Activated CD8-positive, alpha-beta memory T cell treated with anti-CD3 and anti-CD28 coated beads for 48 hours (primary cell): ENCODE measurements around the gene MED16.
A peak's percentile ranks its signal among the peaks of the same experiment; 100 is the strongest.
"Not testable (repeated sequence)": the region's sequence is repeated elsewhere in the genome, so short reads cannot be mapped to it uniquely, and the experiment has no call there.

Experiments
- DNase-seq, 3 experiments: peaks; one replicate each; pipeline ENCODE4 v3.0.0-alpha.2; 2020; ENCODE audit warnings: low read depth in 2 of 3, low spot score in 2 of 3

MED16 gene

DNA sequence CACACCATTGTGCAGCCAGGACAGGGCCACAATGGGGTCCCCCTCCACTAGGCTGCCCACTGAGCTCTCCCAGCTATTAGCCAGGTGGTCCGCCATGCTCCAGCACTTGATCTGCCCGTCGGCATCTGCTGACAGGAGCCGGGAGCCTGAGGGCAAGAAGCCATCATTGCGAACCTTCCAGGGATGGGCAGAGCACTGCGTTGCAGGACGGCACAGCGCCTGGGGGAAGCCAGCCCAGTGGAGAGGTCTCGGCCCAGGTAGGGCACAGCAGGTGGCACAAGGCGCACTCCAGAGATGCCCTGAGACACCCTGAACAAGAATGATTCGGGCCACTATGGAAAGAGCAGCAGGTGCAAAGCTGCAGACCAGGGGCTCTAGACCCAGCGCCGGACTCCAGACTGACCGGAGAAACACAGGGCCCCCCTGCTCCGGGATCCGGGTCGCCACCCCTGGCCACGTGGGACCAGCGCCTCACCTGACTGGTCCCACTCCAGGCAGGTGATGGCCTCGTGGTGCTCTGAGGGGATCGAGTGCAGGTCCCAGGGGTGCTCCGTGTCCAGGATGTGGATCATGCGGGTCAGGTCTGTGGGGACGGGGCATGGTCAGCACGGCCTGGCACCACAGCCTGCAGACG, 3.2 kb downstream of the MED16 start:
- no peak for DNase-seq

DNA sequence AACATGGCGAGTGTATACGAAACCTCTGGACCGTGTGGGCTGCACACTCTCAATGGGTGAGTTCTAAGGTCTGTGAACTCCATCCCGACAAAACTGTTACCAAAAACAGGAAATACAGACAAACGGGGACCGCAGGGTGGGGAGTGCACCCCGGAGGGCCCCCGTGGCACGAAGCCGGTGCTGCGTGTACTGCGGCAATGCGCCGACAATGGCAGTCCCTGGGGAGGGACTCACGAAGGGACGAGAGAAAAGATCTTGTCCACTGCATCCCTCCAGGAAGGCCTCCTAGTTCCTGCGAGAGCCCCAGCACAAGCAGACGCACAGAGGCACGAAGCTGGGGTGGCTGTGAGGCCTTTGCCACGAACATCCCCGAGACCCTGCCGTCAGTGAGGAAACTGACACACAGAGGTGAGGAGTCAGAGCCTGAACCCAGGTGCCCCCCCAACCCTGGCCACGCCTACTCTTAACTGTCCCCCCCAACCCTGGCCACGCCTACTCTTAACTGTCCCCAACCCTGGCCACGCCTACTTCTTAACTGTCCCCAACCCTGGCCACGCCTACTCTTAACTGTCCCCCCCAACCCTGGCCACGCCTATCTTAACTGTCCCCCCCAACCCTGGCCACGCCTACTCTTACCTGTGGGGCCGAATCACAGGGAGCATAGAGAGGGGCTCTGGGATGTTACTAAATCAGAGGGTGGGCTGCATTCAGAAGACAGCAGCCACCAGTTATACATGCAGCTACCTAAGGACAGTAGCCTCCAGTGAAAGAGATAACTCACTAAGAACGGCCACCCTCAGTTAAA, 4.2 kb downstream of the MED16 start:
- DNase-seq = no peak

DNA sequence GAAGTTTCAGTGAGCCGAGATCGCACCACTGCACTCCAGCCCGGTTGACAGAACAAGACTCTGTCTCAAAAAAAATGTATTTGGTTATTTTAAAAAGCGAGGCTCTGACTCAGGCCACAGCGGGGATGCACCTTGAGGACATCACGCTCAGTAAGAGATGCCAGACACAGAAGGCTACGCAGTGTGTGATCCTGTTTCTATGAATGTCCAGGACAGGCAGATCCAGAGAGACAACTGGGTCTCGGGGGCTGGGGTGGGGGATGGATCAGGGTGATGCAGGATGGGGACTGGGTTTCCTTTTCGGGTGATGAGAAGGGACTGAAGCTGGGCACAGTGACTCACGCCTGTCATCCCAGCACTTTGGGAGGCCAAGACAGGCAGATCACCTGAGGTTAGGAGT, 5.4 kb downstream of the MED16 start:
- DNase-seq = no peak

DNA sequence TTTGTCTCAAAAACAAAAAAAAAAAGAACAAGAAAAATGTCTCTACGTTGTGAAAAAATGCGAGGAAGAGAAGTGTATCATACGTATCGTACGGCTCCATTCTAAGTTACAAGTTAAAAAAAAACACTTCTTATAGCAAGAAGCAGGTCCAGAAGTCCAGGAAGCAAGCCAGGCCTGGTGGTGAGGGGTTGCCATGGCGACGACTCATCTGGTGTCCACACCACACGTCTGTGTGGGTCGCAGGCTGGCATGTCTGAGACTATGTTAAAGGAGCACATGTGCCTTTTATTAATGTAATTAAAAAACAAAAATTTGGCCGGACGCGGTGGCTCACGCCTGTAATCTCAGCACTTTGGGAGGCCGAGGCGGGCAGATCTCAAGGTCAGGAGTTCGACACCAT, 5.9 kb downstream of the MED16 start:
- no peak for DNase-seq

DNA sequence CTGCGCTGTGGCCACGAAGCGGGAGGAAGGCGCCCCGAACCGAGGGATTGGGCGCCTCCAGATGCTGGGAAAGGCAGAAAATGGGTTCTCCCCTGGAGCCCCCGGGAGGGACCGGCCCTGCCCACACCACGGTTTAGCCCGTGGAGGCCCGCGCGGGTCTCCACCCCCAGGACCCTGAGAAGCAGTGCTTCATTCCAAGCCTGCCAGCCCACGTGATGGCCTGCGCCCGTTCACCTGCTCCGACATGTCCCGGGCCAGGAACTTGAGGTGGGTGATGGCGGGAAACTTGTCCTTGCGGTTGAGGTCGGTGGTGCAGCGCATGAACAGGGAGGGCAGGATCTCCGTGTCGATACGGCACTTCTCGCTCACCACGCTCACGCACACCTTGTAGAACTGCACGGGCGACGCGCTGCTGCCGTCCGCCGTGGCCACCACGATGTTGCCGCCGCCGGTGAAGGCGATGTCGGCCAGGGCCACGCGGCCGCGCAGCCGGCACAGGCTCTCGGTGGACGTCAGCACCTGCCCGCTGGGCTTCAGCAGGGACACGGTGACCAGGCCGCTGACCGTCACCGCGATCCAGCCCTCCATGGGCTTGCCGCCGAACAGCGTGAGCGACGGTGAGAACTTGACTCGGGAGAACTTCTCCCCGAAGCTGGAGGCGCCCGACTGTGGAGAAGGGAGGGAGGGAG, 7.3 kb downstream of the MED16 start:
- DNase-seq = no peak

DNA sequence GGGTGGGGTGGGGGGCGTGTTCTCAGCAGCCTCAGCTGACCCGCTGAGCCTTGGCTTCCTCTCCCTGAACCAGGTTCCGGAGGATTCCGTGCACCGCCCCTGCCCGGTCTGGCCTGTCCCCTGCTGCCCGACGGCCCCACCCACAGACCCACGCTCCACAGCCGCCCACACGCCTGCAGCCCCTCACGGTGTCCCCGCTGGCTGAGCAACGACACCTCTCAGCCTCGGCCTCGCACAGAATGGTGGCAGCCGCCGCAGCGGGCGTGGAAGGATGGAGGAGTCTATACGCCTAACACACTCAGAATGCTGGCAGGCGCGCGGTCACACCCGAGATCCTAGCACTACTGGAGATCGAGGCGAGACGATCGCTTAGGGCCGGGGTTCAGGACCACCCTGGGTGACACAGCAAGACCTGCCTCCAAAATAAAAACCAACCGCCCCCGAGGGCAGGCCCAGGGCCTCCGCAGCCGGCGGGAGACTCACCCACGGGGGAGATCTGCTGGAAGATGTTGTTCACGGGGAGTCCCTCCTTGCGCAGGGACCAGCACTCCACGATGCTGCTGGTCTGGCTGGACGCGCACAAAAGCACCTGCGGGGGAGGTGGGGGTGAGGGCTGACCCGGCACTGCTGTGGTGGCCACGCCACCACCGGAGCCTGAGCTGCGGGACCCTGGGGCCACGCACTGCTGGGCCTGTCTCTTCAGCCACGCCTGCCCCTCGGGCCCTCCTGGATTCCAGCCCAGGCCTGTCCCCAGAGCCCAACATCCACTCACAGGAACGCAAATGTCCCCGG, 8.4 kb downstream of the MED16 start:
- DNase-seq = no peak

DNA sequence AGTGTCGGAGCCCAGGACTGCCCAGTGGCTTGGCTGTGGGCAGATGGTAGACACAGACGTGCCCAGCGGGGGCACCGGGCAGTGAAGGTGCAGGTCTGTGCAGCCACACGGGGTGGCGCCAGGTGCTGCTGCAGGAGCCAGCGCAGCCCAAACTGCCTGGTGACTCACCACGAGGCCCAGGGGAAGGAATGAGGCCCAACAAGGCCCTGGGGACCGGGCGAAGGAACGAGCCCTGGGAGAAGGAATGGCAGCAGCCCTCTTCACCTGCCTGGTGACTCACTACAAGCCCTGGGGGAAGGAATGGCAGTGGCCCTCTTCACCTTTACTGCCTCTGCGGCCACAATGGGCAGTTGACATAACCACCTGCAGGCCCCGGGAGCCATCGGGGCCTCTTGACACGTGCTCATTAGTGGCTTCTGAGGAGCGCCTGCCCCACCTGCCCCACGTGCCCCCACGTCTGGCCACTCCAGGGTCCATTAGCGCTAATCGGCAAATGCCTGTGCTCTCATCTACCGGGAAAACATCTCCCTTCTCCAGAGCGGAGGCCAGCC, 9.3 kb downstream of the MED16 start:
- no peak for DNase-seq

DNA sequence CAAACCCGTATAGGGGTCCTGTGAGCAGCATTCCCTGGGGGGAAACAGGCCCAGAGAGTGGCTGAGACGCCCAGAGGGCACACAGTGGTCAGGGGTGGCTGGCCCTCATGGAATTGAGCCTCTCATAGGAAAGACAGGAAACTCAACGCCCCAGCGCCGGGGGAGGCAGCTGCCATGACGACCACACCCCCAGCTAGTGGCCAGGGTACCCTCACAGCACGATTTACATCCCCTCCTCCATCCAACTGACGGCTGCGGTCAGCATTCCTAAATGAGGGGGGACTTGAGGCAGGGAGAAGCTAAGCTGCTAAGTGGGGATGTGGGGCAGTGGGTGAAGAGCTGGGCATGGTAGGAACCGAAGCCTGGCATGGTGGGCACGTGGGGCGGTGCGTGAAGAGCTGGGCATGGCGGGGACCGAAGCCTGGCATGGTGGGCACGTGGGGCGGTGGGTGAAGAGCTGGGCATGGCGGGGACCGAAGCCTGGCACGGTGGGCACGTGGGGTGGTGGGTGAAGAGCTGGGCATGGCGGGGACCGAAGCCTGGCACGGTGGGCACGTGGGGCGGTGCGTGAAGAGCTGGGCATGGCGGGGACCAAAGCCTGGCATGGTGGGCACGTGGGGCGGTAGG, 10.0 kb downstream of the MED16 start:
- no peak for DNase-seq

DNA sequence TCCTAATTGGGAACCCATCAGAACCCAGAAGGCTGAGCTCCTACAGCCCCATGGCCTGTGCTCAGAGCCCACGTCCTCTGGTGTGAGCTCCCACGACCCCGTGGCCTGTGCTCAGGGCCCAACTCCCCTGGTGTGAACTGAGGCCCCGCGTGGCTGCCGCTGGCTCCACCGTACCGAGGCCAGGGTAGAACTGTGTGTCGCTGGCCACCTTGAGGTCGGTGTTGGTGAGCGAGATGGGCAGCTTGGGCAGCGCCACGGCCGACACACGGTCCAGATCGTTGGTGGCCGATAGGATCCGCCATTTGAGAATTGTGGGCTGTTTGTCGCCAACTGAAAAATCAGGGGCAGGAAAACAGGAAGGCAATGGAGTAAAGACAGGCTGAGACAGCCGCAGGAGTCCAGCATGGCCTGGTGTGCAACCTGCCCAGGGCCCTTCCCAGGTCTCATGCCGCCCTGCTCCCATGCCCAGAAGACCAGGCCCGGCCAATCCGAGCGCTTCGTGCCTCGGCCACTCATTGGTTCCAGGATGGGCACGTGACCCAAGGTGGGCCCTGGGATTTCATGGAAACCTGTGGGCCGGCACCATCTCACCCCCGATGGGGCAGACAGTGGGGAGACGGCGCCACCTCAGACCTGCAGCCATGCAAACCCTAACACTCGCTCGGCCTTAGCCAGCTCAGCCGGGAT, 11.5 kb downstream of the MED16 start:
- DNase-seq = no peak

DNA sequence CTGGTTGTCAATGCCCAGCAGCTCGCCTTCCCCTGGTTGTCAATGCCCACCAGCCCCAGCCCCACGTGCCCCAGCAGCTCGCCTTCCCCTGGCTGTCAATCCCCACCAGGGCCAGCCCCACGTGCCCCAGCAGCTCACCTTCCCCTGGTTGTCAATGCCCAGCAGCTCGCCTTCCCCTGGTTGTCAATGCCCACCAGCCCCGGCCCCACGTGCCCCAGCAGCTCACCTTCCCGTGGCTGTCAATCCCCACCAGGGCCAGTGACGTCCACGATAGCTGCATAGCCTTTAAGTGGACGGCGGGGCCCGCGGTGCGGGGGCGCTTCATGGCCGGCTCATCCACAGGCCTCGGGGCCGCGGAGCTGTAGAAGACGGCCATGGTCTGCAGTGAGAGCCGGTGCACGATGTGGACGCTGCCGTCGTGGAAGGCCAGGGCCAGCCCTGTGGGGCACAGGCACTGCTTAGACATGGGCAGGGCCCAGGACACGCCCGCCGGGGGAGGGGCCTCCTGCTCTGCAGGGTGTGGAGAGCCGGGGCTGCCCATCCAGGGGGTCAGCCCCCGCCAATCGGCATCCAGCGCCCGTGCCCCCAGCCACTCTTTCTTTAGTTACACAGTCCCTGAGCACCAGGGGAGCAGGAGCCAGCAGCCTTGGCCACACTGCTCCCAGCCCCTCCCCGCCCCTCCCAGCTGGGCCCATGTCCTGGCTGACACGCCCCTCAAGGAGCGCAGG, 13.1 kb downstream of the MED16 start:
- no peak for DNase-seq

DNA sequence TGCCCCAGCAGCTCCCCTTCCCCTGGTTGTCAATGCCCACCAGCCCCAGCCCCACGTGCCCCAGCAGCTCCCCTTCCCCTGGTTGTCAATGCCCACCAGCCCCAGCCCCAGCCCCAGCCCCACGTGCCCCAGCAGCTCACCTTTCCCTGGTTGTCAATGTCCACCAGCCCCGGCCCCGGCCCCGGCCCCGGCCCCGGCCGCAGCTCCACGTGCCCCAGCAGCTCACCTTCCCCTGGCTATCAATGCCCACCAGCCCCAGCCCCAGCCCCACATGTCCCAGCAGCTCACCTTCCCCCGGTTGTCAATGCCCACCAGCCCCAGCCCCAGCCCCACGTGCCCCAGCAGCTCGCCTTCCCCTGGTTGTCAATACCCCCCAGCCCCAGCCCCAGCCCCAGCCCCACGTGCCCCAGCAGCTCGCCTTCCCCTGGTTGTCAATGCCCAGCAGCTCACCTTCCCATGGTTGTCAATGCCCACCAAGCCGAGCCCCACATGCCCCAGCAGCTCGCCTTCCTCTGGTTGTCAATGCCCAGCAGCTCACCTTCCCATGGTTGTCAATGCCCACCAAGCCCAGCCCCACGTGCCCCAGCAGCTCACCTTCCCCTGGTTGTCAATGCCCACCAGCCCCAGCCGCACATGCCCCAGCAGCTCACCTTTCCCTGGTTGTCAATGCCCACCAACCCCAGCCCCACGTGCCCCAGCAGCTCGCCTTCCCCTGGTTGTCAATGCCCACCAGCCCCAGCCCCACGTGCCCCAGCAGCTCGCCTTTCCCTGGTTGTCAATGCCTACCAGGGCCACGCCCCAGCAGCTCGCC, 14.0 kb downstream of the MED16 start:
- DNase-seq = not testable (repeated sequence)

DNA sequence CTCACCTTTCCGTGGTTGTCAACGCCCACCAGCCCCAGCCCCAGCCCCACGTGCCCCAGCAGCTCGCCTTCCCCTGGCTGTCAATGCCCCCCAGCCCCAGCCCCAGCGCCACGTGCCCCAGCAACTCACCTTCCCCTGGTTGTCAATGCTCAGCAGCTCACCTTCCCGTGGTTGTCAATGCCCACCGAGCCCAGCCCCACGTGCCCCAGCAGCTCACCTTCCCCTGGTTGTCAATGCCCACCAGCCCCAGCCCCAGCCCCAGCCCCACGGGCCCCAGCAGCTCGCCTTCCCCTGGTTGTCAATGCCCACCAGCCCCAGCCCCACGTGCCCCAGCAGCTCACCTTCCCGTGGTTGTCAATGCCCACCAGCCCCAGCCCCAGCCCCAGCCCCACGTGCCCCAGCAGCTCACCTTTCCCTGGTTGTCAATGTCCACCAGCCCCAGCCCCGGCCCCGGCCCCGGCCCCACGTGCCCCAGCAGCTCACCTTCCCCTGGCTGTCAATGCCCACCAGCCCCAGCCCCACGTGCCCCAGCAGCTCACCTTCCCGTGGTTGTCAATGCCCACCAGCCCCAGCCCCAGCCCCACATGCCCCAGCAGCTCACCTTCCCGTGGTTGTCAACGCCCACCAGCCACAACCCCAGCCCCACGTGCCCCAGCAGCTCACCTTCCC, 14.9 kb downstream of the MED16 start:
- not testable (repeated sequence) for DNase-seq

DNA sequence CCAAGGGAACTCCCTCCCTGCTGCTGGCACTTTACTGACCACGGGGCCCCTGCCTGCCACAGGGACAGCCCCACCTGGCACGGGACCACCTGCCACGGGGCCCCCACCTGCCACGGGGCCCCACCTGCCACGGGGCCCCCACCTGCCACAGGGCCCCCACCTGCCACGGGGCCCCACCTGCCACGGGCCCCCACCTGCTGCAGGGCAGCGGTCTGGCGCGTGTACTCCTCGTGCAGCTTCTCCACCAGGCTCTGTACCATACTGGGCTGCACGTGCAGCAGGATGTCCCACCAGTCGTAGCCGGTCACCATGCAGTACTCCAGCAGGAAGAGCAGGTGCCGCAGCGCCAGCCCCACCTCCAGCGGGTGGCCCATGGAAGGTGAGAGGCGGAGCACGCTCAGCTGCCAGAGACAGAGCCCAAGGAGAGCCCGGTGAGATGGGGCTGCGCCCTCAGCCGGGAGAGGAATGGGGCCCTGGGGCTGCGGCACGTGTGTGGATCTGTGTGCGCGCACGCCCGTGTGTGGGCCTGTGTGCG, 16.1 kb downstream of the MED16 start:
- no peak for DNase-seq

DNA sequence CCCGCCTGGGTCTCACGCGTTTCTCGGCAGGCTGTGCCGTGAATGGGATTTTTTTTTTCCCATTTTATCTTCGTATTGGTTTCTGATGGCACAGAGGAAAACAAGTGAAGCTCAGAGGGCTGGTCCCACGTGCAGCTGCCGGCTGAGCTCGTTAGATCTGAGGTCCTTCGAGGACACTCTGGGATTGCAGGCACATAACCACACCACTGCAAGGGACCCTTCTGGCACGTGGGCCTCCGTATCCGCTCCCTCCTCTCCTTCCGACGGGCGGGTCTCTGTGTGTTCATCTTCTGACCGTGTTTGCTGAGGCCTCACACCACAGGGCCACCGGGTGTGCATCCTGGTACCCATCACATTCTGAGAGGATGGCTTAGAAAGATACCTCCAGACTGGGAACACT, 16.9 kb downstream of the MED16 start:
- no peak for DNase-seq

DNA sequence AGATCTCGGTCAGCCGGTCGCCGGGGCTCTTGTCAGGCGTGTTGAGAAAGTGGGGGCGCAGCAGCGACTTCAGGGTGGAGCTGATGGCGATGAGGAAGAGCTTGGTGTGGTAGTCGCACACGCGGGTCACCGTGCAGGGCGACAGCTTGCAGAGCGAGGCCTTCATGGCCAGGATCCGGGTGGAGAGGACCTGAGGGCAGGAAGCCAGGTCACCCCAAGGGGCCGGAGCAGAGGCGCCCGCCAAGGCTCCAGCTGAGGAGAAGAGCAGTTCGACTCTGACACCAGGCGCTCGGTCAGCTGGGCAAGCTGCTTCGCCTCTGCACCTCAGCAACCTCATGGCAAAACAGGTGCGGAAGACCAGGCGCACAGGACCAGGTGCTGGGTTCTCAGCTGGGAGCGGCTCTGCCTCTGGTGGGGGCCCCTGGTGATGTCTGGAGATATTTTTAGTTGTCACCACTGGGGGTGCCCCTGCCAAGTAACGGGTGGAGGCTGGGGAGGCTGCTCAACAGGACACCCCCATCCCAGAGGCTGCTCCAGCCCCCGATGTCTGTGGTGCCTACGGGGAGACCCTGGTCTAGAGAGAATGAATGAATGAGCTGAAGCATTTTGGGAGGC, 17.6 kb downstream of the MED16 start:
- no peak for DNase-seq

DNA sequence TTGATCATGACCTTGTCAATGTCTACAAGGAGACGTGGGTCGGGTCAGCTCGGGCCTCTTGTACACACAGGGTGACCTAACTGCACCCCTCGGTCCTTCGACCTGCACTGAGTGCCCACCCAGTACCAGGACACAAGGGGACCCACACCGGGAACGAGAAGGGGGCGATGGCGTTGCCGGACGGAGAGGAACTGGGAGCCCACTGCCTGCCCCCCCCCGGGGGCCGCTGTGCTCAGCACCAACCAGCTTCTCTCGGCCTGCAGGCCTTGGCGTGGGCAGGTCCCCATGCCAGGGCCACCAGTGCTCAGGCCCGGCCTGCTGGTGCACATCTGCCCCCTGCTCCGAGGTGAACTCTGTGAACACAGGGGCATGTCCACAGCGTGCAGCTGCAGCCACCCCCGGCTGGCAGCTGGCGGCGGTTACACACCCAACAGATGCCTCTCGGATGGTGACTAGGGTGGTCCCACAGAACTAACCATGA, 19.4 kb downstream of the MED16 start:
- DNase-seq = no peak

DNA sequence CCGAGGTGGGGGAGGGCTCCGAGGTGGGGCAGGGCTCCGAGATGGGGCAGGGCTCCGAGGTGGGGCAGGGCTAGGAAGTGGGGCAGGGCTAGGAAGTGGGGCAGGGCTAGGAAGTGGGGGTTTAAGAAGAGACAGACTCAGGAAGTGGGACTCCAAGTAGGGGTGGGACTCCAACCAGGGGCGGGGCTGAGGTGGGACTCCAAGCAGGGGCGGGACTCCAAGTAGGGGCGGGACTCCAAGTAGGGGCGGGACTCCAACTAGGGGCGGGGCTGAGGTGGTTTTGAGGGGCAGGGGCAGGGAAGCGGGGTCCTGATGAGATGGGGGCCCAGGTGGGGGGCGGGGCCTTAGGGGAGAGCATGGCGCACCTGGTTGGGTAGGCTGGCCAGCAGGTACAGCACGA, 19.9 kb downstream of the MED16 start:
- peak in 1 of 3 experiments; percentile 44 for DNase-seq
